Memory B cell (primary cell): ENCODE data around the gene CACNA2D3.

ENCODE experiments used
- ATAC-seq: fragments of 150-1000 bp; cut with Tn5 transposase; 2 replicates; pipeline ENCODE4 v1.10.0; 2021; ENCODE audit warnings: low read depth, mild to moderate bottlenecking, moderate library complexity
- DNase-seq, 2 donors: peaks; one replicate each; pipeline ENCODE4 v3.0.0; 2022; ENCODE audit warnings: low spot score in 2 of 2
- H3K27ac Mint-ChIP-seq: one replicate; pipeline ENCODE4 v1.8.0; 2022; ENCODE audit warnings: mild to moderate bottlenecking, moderate library complexity, mixed read lengths
- H3K27me3 Mint-ChIP-seq: one replicate; pipeline ENCODE4 v1.8.0; 2022; ENCODE audit warnings: mixed read lengths
- H3K36me3 Mint-ChIP-seq: one replicate; pipeline ENCODE4 v1.8.0; 2022; ENCODE audit warnings: mild to moderate bottlenecking, mixed read lengths
- H3K4me1 Mint-ChIP-seq: one replicate; pipeline ENCODE4 v1.8.0; 2022; ENCODE audit warnings: mixed read lengths
- H3K4me3 Mint-ChIP-seq: one replicate; pipeline ENCODE4 v1.8.0; 2022; ENCODE audit warnings: mild to moderate bottlenecking, moderate library complexity, mixed read lengths
- H3K9me3 Mint-ChIP-seq: one replicate; pipeline ENCODE4 v1.8.0; 2022; ENCODE audit warnings: mixed read lengths

The CACNA2D3 gene

GRCh38 chr3:54197509-54197908, 75.2 kb downstream of the CACNA2D3 start:
- ATAC-seq (no peak), DNase-seq (no peak)
- Mint-ChIP-seq H3K9me3 (no peaks in the 10 kb centered on the region), H3K4me1 (no peaks in the 10 kb centered on the region), H3K4me3 (no peak overlapping the region), H3K27me3 (peaks cover 5% of the 10 kb centered on the region), H3K36me3 (no peaks in the 10 kb centered on the region), H3K27ac (no peak overlapping the region)

- Mint-ChIP-seq H3K4me3 (no peak overlapping the region), H3K27me3 (peaks cover 5% of the 10 kb centered on the region), H3K27ac (no peak overlapping the region), H3K4me1 (no peaks in the 10 kb centered on the region), H3K9me3 (no peaks in the 10 kb centered on the region), H3K36me3 (no peaks in the 10 kb centered on the region)
- no peak for ATAC-seq
- DNase-seq, result no peak
These were observed 76.2 kb downstream of the CACNA2D3 start for GRCh38 chr3:54198556-54198955.

- Mint-ChIP-seq H3K27ac (no peak overlapping the region), H3K27me3 (peaks cover 5% of the 10 kb centered on the region), H3K9me3 (no peaks in the 10 kb centered on the region), H3K4me3 (no peak overlapping the region), H3K36me3 (no peaks in the 10 kb centered on the region), H3K4me1 (no peaks in the 10 kb centered on the region)
- DNase-seq, result no peak
- no peak for ATAC-seq
These were observed 79.7 kb downstream of the CACNA2D3 start for GRCh38 chr3:54202054-54202453.

GRCh38 chr3:54202651-54203248, 80.4 kb downstream of the CACNA2D3 start:
- H3K36me3 Mint-ChIP-seq, result no peaks in the 10 kb centered on the region
- no peak overlapping the region for H3K4me3 Mint-ChIP-seq
- H3K27me3 Mint-ChIP-seq, result peaks cover 2% of the 10 kb centered on the region
- ATAC-seq (no peak), DNase-seq (no peak)
- no peaks in the 10 kb centered on the region for H3K9me3 Mint-ChIP-seq
- no peak overlapping the region for H3K27ac Mint-ChIP-seq
- H3K4me1 Mint-ChIP-seq, result no peaks in the 10 kb centered on the region

- Mint-ChIP-seq H3K27ac (no peak overlapping the region), H3K9me3 (peaks cover 6% of the 10 kb centered on the region), H3K4me3 (no peak overlapping the region), H3K27me3 (no peaks in the 10 kb centered on the region), H3K36me3 (no peaks in the 10 kb centered on the region), H3K4me1 (no peaks in the 10 kb centered on the region)
- no peak for DNase-seq
- ATAC-seq, result no peak
These were observed 84.5 kb downstream of the CACNA2D3 start for GRCh38 chr3:54206874-54207273.

GRCh38 chr3:54211097-54211496, 88.7 kb downstream of the CACNA2D3 start:
- H3K27ac Mint-ChIP-seq, result no peak overlapping the region
- DNase-seq, result no peak
- no peak for ATAC-seq
- no peak overlapping the region for H3K4me3 Mint-ChIP-seq
- peaks cover 16% of the 10 kb centered on the region for H3K9me3 Mint-ChIP-seq
- H3K36me3 Mint-ChIP-seq, result peaks cover 3% of the 10 kb centered on the region
- H3K4me1 Mint-ChIP-seq, result no peaks in the 10 kb centered on the region
- H3K27me3 Mint-ChIP-seq, result no peaks in the 10 kb centered on the region

- no peaks in the 10 kb centered on the region for H3K27me3 Mint-ChIP-seq
- H3K9me3 Mint-ChIP-seq, result peaks cover 16% of the 10 kb centered on the region
- peaks cover 3% of the 10 kb centered on the region for H3K36me3 Mint-ChIP-seq
- H3K27ac Mint-ChIP-seq, result no peak overlapping the region
- DNase-seq (no peak), ATAC-seq (no peak)
- H3K4me1 Mint-ChIP-seq, result no peaks in the 10 kb centered on the region
- no peak overlapping the region for H3K4me3 Mint-ChIP-seq
These were observed 90.4 kb downstream of the CACNA2D3 start for GRCh38 chr3:54212723-54213122.

- Mint-ChIP-seq H3K9me3 (peaks cover 13% of the 10 kb centered on the region), H3K4me3 (no peak overlapping the region), H3K4me1 (no peaks in the 10 kb centered on the region), H3K27ac (no peak overlapping the region), H3K27me3 (no peaks in the 10 kb centered on the region), H3K36me3 (peaks cover 3% of the 10 kb centered on the region)
- ATAC-seq (no peak), DNase-seq (no peak)
These were observed 91.6 kb downstream of the CACNA2D3 start for GRCh38 chr3:54213907-54214306.

GRCh38 chr3:54214845-54215244, 92.5 kb downstream of the CACNA2D3 start:
- no peak for ATAC-seq
- H3K9me3 Mint-ChIP-seq, result peaks cover 9% of the 10 kb centered on the region
- DNase-seq, result no peak
- H3K4me1 Mint-ChIP-seq, result no peaks in the 10 kb centered on the region
- peaks cover 3% of the 10 kb centered on the region for H3K36me3 Mint-ChIP-seq
- no peak overlapping the region for H3K27ac Mint-ChIP-seq
- H3K27me3 Mint-ChIP-seq, result no peaks in the 10 kb centered on the region
- H3K4me3 Mint-ChIP-seq, result no peak overlapping the region

DNA sequence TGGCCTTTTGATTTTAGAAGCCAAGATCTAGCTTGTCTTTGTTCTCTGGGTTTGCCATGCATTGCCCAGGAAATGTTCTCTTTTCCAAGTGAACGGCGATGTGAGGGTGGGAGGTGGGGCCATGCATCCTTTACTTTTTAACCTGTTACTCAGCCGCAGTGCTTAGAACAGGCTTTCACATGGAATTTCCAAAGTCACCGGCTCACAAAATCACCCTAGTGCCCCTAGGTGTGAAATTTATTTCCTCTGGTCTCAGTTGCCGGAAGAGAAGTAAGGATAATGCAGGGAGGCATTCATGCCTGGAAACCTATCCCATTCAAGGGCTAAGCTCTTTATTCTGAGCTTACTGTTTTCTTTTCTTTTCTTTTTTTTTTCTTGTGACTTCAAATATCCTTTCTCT, 93.2 kb downstream of the CACNA2D3 start:
- ATAC-seq (no peak), DNase-seq (no peak)
- peaks cover 9% of the 10 kb centered on the region for H3K9me3 Mint-ChIP-seq
- no peaks in the 10 kb centered on the region for H3K4me1 Mint-ChIP-seq
- H3K27me3 Mint-ChIP-seq, result no peaks in the 10 kb centered on the region
- peaks cover 3% of the 10 kb centered on the region for H3K36me3 Mint-ChIP-seq
- H3K27ac Mint-ChIP-seq, result no peak overlapping the region
- H3K4me3 Mint-ChIP-seq, result no peak overlapping the region

GRCh38 chr3:54217828-54218227, 95.5 kb downstream of the CACNA2D3 start:
- ATAC-seq (no peak), DNase-seq (no peak)
- Mint-ChIP-seq H3K27me3 (no peaks in the 10 kb centered on the region), H3K27ac (no peak overlapping the region), H3K4me3 (no peak overlapping the region), H3K36me3 (no peaks in the 10 kb centered on the region), H3K9me3 (peaks cover 4% of the 10 kb centered on the region), H3K4me1 (no peaks in the 10 kb centered on the region)

DNA sequence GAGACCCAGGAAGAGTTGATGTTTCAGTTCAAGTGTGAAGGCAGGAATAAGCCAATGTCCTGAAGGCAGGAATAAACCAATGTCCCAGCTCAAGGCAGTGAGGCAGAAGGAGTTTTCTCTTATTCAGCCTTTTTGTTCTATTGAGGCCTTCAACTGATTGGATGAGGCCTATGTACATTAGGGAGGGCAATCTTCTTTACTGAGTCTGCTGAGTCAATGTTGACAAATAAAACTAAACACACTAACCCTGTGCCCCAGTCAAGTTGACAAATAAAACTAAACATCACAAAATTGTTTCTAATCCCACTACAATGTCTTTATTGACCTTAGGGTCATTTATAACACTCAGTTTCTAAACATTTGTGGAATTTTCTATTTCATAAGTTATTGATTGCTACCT, 100.0 kb downstream of the CACNA2D3 start:
- peaks cover 1% of the 10 kb centered on the region for H3K27me3 Mint-ChIP-seq
- H3K4me1 Mint-ChIP-seq, result no peaks in the 10 kb centered on the region
- DNase-seq (no peak), ATAC-seq (no peak)
- H3K9me3 Mint-ChIP-seq, result no peaks in the 10 kb centered on the region
- no peak overlapping the region for H3K4me3 Mint-ChIP-seq
- no peaks in the 10 kb centered on the region for H3K36me3 Mint-ChIP-seq
- H3K27ac Mint-ChIP-seq, result no peak overlapping the region

DNA sequence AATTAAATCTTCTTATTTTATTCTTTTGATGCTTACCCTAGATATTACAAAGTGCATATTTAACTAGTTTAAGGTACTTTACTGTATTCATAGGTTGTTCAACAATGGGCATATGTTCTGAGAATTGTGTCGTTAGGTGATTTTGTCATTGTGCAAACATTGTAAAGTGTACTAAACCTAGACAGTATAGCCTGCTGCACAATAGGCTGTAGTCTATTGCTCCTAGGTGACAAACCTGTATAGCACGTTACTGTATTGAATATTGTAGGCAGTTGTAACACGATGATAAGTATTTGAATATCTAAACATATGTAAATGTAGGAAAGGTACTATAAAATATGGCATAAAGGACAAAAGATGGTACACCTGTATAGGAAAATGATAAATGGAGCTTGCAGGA, 100.7 kb downstream of the CACNA2D3 start:
- no peak for ATAC-seq
- Mint-ChIP-seq H3K27me3 (peaks cover 1% of the 10 kb centered on the region), H3K4me3 (no peak overlapping the region), H3K27ac (no peak overlapping the region), H3K9me3 (no peaks in the 10 kb centered on the region), H3K36me3 (no peaks in the 10 kb centered on the region), H3K4me1 (no peaks in the 10 kb centered on the region)
- DNase-seq, result no peak

DNA sequence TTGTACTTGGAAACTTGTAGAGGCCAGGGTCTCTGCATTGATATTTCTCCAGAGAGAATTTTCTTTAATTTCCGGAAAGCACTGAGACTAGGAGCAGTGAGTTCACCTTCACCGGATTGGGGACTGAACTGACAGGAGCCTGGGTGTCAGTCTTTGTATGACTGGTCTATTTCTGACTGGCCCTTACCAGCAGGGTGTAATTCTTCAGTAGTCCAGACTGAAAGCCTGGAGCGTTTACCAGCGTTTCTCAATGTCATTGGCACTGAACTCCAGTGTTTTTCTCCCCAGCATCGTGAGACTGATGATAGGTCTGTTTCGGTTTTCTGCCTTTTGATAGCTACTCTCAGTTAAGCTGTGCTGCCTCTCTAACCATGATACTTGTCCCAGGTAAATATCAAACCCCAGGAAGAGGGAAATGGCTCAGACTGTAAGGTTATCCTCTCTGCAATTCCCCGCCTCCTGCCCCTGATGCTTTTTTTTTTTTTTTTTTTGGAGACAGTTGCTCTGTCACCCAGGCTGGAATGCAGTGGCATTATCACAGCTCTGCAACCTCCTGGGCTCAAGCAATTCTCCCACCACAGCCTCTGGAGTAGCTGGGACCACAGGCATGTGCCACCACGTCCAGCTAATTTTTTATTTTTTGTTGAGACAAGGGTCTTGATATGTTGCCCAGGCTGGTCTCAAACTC, 103.6 kb downstream of the CACNA2D3 start:
- H3K27ac Mint-ChIP-seq, result no peak overlapping the region
- H3K9me3 Mint-ChIP-seq, result no peaks in the 10 kb centered on the region
- peaks cover 3% of the 10 kb centered on the region for H3K27me3 Mint-ChIP-seq
- no peaks in the 10 kb centered on the region for H3K36me3 Mint-ChIP-seq
- ATAC-seq (no peak), DNase-seq (no peak)
- H3K4me1 Mint-ChIP-seq, result no peaks in the 10 kb centered on the region
- no peak overlapping the region for H3K4me3 Mint-ChIP-seq

DNA sequence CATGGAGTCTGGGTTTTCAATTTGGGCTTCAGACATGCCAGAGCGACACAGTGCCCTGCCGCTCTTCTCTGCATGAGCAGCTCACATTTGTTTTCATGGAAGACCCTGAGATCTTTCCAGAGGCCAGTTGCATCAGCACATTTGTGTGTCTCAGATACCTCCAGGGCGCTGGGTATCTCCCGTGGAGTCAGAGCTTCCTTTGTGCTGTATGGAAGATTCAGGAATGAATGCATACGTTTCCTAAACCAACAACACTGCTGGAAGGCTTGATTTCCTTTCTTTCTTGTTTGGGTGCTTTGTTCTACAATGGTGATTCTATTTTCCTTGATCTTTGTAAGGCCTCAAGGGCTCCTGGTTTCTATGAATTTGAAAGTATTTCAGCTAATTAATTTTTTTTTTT, 106.5 kb downstream of the CACNA2D3 start:
- Mint-ChIP-seq H3K4me1 (no peaks in the 10 kb centered on the region), H3K9me3 (no peaks in the 10 kb centered on the region), H3K36me3 (no peaks in the 10 kb centered on the region), H3K27ac (no peak overlapping the region), H3K27me3 (peaks cover 2% of the 10 kb centered on the region), H3K4me3 (no peak overlapping the region)
- DNase-seq, result no peak
- ATAC-seq, result no peak
